ENCODE data around the gene MCCD1. TPM values are rescaled to one million over a fixed set of nuclear protein-coding genes. Genes with fewer than 3 reads are reported as not detected.
"Not testable (repeated sequence)": the region's sequence is repeated elsewhere in the genome, so short reads cannot be mapped to it uniquely, and the experiment has no call there.

The MCCD1 gene
- total and polyA plus RNA-seq, 2 experiments from 2014 or later: not detected

DNA sequence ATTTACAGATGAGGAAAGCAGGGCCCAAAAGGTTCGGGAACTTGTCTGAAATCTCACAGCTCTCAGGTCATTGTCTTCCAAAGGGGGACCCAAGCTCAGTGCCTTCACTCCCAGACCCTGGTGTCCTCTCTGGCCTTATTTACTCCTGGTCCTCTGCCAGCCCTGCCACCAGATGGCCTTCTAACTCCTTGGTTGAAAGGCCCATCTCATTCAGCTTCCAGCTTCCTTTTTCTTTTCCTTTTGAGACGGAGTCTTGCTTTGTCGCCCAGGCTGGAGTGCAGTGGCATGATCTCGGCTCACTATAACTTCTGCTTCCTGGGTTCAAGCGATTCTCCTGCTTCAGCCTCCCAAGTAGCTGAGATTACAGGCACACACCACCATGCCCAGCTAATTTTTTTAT lies 22.6 kb downstream of the MCCD1 start:
- H3K9me2 ChIP-seq (ENCODE audit: insufficient read depth); H3K4me1 ChIP-seq (ENCODE audit: insufficient read depth); H3K79me2 ChIP-seq (replicated peaks; ENCODE audit: insufficient read depth); H3K27me3 Mint-ChIP-seq (ENCODE audit: insufficient read depth, low read depth, poor library complexity); H3K4me3 Mint-ChIP-seq; H3K36me3 ChIP-seq (ENCODE audit: insufficient read depth); H3K4me3 ChIP-seq; H2AFZ ChIP-seq; H3K4me2 ChIP-seq; H3K9me3 Mint-ChIP-seq; H3K27ac ChIP-seq (ENCODE audit: low read depth); H4K20me1 ChIP-seq (replicated peaks; ENCODE audit: insufficient read depth); H3F3A ChIP-seq (replicated peaks; ENCODE audit: low read depth); H3K27me3 ChIP-seq (ENCODE audit: insufficient read depth); H3K27ac Mint-ChIP-seq; H3K4me1 Mint-ChIP-seq: not testable (repeated sequence)
- TF ChIP-seq, protein P1, sequence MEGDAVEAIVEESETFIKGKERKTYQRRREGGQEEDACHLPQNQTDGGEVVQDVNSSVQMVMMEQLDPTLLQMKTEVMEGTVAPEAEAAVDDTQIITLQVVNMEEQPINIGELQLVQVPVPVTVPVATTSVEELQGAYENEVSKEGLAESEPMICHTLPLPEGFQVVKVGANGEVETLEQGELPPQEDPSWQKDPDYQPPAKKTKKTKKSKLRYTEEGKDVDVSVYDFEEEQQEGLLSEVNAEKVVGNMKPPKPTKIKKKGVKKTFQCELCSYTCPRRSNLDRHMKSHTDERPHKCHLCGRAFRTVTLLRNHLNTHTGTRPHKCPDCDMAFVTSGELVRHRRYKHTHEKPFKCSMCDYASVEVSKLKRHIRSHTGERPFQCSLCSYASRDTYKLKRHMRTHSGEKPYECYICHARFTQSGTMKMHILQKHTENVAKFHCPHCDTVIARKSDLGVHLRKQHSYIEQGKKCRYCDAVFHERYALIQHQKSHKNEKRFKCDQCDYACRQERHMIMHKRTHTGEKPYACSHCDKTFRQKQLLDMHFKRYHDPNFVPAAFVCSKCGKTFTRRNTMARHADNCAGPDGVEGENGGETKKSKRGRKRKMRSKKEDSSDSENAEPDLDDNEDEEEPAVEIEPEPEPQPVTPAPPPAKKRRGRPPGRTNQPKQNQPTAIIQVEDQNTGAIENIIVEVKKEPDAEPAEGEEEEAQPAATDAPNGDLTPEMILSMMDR (conservative IDR thresholded peaks at IDR 0.05; ENCODE audit: low read depth in 2 of 2): peak; percentile 66 to 87
- DNase-seq (ENCODE audit: low spot score) (peak; percentile 82), ATAC-seq (peak; percentile 2; the same call in 2 of the 3 replicates)
- peaks cover 27% of the 10 kb centered on the region for H3K36me3 Mint-ChIP-seq (ENCODE audit: low read depth)

DNA sequence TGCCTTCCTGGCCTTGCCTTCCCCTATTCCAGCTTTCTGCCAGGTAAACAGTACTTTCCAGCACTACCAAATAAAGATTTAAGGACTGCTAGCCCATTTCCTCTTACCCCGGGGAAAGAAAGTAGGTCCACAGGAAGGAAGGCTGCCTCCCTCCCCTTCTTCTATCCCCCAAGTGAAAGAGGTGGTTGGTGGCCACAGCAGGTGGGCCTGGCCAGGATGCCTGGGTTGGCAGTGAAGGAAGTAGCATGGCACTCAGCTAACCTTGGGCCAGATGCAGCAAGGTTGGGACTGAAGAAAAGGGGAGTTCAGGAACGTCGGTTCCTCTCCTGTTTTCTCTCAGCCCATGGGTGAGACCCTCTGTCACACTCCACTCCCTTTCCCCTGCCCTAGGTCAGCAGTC lies 27.5 kb downstream of the MCCD1 start:
- no peaks in the 10 kb centered on the region for H3K36me3 ChIP-seq (ENCODE audit: insufficient read depth)
- H3K4me3 ChIP-seq: no peak overlapping the region
- Mint-ChIP-seq H3K27ac (no peak overlapping the region), H3K4me3 (no peak overlapping the region), H3K4me1 (peaks cover 18% of the 10 kb centered on the region), H3K27me3 (ENCODE audit: insufficient read depth, low read depth, poor library complexity) (peaks cover 5% of the 10 kb centered on the region), H3K9me3 (no peaks in the 10 kb centered on the region; the same call in 2 of the 3 replicates), H3K36me3 (ENCODE audit: low read depth) (peaks cover 33% of the 10 kb centered on the region)
- H3K79me2 ChIP-seq (replicated peaks; ENCODE audit: insufficient read depth): no peaks in the 10 kb centered on the region
- peaks cover 3% of the 10 kb centered on the region; the same call in 1 of the 2 replicates for H3K4me1 ChIP-seq (ENCODE audit: insufficient read depth)
- no peaks in the 10 kb centered on the region for H3K9me2 ChIP-seq (ENCODE audit: insufficient read depth)
- H3K4me2 ChIP-seq: no peak overlapping the region
- no peaks in the 10 kb centered on the region for H3K27me3 ChIP-seq (ENCODE audit: insufficient read depth)
- no peak overlapping the region for H2AFZ ChIP-seq
- DNase-seq (ENCODE audit: low spot score) (no peak), ATAC-seq (no peak)
- H3K27ac ChIP-seq (ENCODE audit: low read depth): no peak overlapping the region
- no peaks in the 10 kb centered on the region for H3F3A ChIP-seq (replicated peaks; ENCODE audit: low read depth)
- H4K20me1 ChIP-seq (replicated peaks; ENCODE audit: insufficient read depth): no peaks in the 10 kb centered on the region
- TF ChIP-seq ZNF331 (CRISPR knock-in tag; IDR thresholded peaks at IDR 0.05; ENCODE audit: low read depth) (no peak), POLR2AphosphoS5 (IDR thresholded peaks at IDR 0.05; ENCODE audit: low read depth) (no peak), ETS1 (IDR thresholded peaks at IDR 0.05) (no peak), NANOG (IDR thresholded peaks at IDR 0.05; ENCODE audit: borderline replicate concordance) (no peak), ZNF462 (CRISPR knock-in tag; IDR thresholded peaks at IDR 0.05) (no peak), JUNB (IDR thresholded peaks at IDR 0.05; ENCODE audit: unreplicated experiment) (no peak), EZH2 (IDR thresholded peaks at IDR 0.05; ENCODE audit: low read depth, unreplicated experiment) (no peak), EZH2phosphoT487 (IDR thresholded peaks at IDR 0.05; ENCODE audit: unreplicated experiment) (no peak)
- TF ChIP-seq, protein P2, sequence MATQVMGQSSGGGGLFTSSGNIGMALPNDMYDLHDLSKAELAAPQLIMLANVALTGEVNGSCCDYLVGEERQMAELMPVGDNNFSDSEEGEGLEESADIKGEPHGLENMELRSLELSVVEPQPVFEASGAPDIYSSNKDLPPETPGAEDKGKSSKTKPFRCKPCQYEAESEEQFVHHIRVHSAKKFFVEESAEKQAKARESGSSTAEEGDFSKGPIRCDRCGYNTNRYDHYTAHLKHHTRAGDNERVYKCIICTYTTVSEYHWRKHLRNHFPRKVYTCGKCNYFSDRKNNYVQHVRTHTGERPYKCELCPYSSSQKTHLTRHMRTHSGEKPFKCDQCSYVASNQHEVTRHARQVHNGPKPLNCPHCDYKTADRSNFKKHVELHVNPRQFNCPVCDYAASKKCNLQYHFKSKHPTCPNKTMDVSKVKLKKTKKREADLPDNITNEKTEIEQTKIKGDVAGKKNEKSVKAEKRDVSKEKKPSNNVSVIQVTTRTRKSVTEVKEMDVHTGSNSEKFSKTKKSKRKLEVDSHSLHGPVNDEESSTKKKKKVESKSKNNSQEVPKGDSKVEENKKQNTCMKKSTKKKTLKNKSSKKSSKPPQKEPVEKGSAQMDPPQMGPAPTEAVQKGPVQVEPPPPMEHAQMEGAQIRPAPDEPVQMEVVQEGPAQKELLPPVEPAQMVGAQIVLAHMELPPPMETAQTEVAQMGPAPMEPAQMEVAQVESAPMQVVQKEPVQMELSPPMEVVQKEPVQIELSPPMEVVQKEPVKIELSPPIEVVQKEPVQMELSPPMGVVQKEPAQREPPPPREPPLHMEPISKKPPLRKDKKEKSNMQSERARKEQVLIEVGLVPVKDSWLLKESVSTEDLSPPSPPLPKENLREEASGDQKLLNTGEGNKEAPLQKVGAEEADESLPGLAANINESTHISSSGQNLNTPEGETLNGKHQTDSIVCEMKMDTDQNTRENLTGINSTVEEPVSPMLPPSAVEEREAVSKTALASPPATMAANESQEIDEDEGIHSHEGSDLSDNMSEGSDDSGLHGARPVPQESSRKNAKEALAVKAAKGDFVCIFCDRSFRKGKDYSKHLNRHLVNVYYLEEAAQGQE (IDR thresholded peaks at IDR 0.05; ENCODE audit: unreplicated experiment): no peak

Data from GM23338 (cell line).